HEK293 (cell line): ENCODE data around the gene SERPINH1.

ENCODE experiments used
- CTCF ChIA-PET: fragments of 350-600 bp; formaldehyde crosslinking; extraction: SDS; loops from one replicate; lab custom pipeline; 2021; ENCODE audit warnings: antibody characterized with exemption; lab: Yijun Ruan, JAX
- POLR2A ChIA-PET: fragments of 300-600 bp; formaldehyde crosslinking; extraction: SDS; loops from one replicate; lab custom pipeline; 2020; ENCODE audit warnings: antibody characterized with exemption, inconsistent platforms; lab: Yijun Ruan, JAX
- H3K27ac ChIP-seq: fragments of 200-500 bp; sonication (Bioruptor generic); 2 replicates; pipeline ENCODE4 v1.5.1; 2014; ENCODE audit warnings: low read depth, low read length, control low read depth, inconsistent platforms; ENCODE audit errors: extremely low read depth
- H3K36me3 ChIP-seq, 2 experiments: fragments of 200-500 bp in 1 of 2; sonication (Bioruptor generic) in 1 of 2; 1 replicate in 1 of 2; 2 replicates in 1 of 2; pipeline ENCODE4 v1.5.1; 2014 to 2017; ENCODE audit warnings: inconsistent platforms in 2 of 2, low read length in 2 of 2; ENCODE audit not compliant: control insufficient read depth in 2 of 2, insufficient read depth in 1 of 2
- H3K4me1 ChIP-seq: fragments of 200-500 bp; sonication (Bioruptor generic); 2 replicates; pipeline ENCODE4 v1.5.1; 2014; ENCODE audit warnings: mild to moderate bottlenecking, low read length, inconsistent platforms; ENCODE audit not compliant: control insufficient read depth, insufficient read depth
- H3K4me3 ChIP-seq: 2 replicates; pipeline ENCODE4 v1.5.1; 2011; ENCODE audit warnings: low read depth, mild to moderate bottlenecking, control low read depth, low read length, moderate library complexity
- H3K9me3 ChIP-seq: fragments of 200-500 bp; sonication (Bioruptor generic); 2 replicates; pipeline ENCODE4 v1.5.1; 2014; ENCODE audit warnings: low read depth, low read length, inconsistent platforms; ENCODE audit not compliant: control insufficient read depth, insufficient read depth
- HIC1 ChIP-seq: fragments of 450-650 bp; formaldehyde crosslinking; IDR thresholded peaks from 2 replicates; pipeline ENCODE4 v1.5.1; 2016; ENCODE audit warnings: missing biosample characterization, missing genetic modification characterization
- IKZF3 ChIP-seq: fragments of 450-650 bp; IDR thresholded peaks from 2 replicates; pipeline ENCODE4 v1.5.0; 2018; ENCODE audit warnings: missing biosample characterization, mild to moderate bottlenecking, missing genetic modification characterization, moderate library complexity
- OVOL3 ChIP-seq: fragments of 450-650 bp; formaldehyde crosslinking; IDR thresholded peaks from 2 replicates; pipeline ENCODE4 v1.5.1; 2016; ENCODE audit warnings: missing biosample characterization, missing genetic modification characterization
- PRDM2 ChIP-seq: fragments of 450-650 bp; formaldehyde crosslinking; IDR thresholded peaks from 2 replicates; pipeline ENCODE4 v1.5.1; 2016; ENCODE audit warnings: missing biosample characterization, missing genetic modification characterization, borderline replicate concordance
- SP2 ChIP-seq: fragments of 450-650 bp; formaldehyde crosslinking; IDR thresholded peaks from 2 replicates; pipeline ENCODE4 v1.5.1; 2016; ENCODE audit warnings: missing biosample characterization, missing genetic modification characterization
- TRIM28 ChIP-seq: IDR thresholded peaks from 2 replicates; pipeline ENCODE4 v1.6.1; 2011; ENCODE audit warnings: low read length, control low read depth, borderline replicate concordance
- TSHZ1 ChIP-seq: fragments of 450-650 bp; formaldehyde crosslinking; IDR thresholded peaks from 2 replicates; pipeline ENCODE4 v1.5.1; 2016; ENCODE audit warnings: missing biosample characterization, missing genetic modification characterization, borderline replicate concordance
- ZEB2 ChIP-seq: fragments of 450-650 bp; formaldehyde crosslinking; IDR thresholded peaks from 2 replicates; pipeline ENCODE4 v1.5.1; 2016; ENCODE audit warnings: missing biosample characterization, missing genetic modification characterization
- ZFP37 ChIP-seq: fragments of 450-650 bp; formaldehyde crosslinking; IDR thresholded peaks from 2 replicates; pipeline ENCODE4 v1.5.1; 2016; ENCODE audit warnings: missing biosample characterization, missing genetic modification characterization
- ZFP41 ChIP-seq: fragments of 450-650 bp; formaldehyde crosslinking; IDR thresholded peaks from 2 replicates; pipeline ENCODE4 v1.5.1; 2016; ENCODE audit warnings: missing biosample characterization, missing genetic modification characterization, borderline replicate concordance
- ZNF10 ChIP-seq: fragments of 450-650 bp; formaldehyde crosslinking; IDR thresholded peaks from 2 replicates; pipeline ENCODE4 v1.5.1; 2017; ENCODE audit warnings: missing biosample characterization, missing genetic modification characterization
- ZNF26 ChIP-seq: fragments of 450-650 bp; formaldehyde crosslinking; IDR thresholded peaks from 2 replicates; pipeline ENCODE4 v1.5.1; 2016; ENCODE audit warnings: missing biosample characterization, missing genetic modification characterization
- ZNF266 ChIP-seq: fragments of 450-650 bp; formaldehyde crosslinking; IDR thresholded peaks from 2 replicates; pipeline ENCODE4 v1.5.1; 2016; ENCODE audit warnings: missing biosample characterization, missing genetic modification characterization, low read depth
- ZNF449 ChIP-seq: fragments of 450-650 bp; formaldehyde crosslinking; IDR thresholded peaks from 2 replicates; pipeline ENCODE4 v1.5.1; 2017; ENCODE audit warnings: missing biosample characterization, mild to moderate bottlenecking, missing genetic modification characterization, moderate library complexity
- ZNF510 ChIP-seq: fragments of 450-650 bp; formaldehyde crosslinking; IDR thresholded peaks from 2 replicates; pipeline ENCODE4 v1.5.1; 2018; ENCODE audit warnings: mild to moderate bottlenecking, missing genetic modification characterization, missing biosample characterization; ENCODE audit not compliant: insufficient replicate concordance
- ZNF629 ChIP-seq: fragments of 450-650 bp; formaldehyde crosslinking; IDR thresholded peaks from 2 replicates; pipeline ENCODE4 v1.5.1; 2017; ENCODE audit warnings: missing biosample characterization, missing genetic modification characterization
- ZNF645 ChIP-seq: fragments of 450-650 bp; formaldehyde crosslinking; IDR thresholded peaks from 2 replicates; pipeline ENCODE4; 2016; ENCODE audit warnings: missing biosample characterization, missing genetic modification characterization
- ZSCAN23 ChIP-seq: fragments of 450-650 bp; formaldehyde crosslinking; IDR thresholded peaks from 2 replicates; pipeline ENCODE4 v1.5.1; 2016; ENCODE audit warnings: missing biosample characterization, missing genetic modification characterization
- ZXDB ChIP-seq: fragments of 450-650 bp; formaldehyde crosslinking; IDR thresholded peaks from 2 replicates; pipeline ENCODE4 v1.5.1; 2016; ENCODE audit warnings: missing biosample characterization, missing genetic modification characterization

The SERPINH1 gene

GRCh38 chr11:75553182-75553581 lies 8.9 kb upstream of the SERPINH1 start:
- Histone ChIP-seq H3K4me1 (no peaks in the 10 kb centered on the region; the same call in 1 of the 2 replicates), H3K36me3 (no peaks in the 10 kb centered on the region), H3K27ac (no peak overlapping the region), H3K9me3 (no peaks in the 10 kb centered on the region), H3K4me3 (no peak overlapping the region)
- POLR2A ChIA-PET: interaction anchor here (0.5 to 1.9 kb wide), 7 partner anchors 10 to 283 kb away, joined by 3 to 23 read pairs (median 5); partner anchors contain the start of gene SERPINH1
- TF ChIP-seq ZEB2 (tag by site-specific recombination) (no peak), ZNF510 (no peak), ZFP41 (tag by site-specific recombination) (no peak), TSHZ1 (tag by site-specific recombination) (no peak), SP2 (tag by site-specific recombination) (no peak), PRDM2 (tag by site-specific recombination) (no peak), ZSCAN23 (tag by site-specific recombination) (no peak), HIC1 (tag by site-specific recombination) (no peak), TRIM28 (no peak), ZNF449 (tag by site-specific recombination) (no peak), IKZF3 (tag by site-specific recombination) (no peak), ZXDB (no peak), ZNF26 (tag by site-specific recombination) (no peak), ZFP37 (no peak), ZNF645 (tag by site-specific recombination) (no peak), ZNF10 (tag by site-specific recombination) (no peak), ZNF266 (no peak), ZNF629 (tag by site-specific recombination) (no peak), OVOL3 (tag by site-specific recombination) (no peak)
- TF ChIP-seq, all 188 proteins: peak for 0
- CTCF ChIA-PET: interaction anchor here (1.3 to 1.9 kb wide), 4 partner anchors 21 to 104 kb away, joined by 3 to 9 read pairs (median 6); no protein-coding TSS in a partner anchor
